Stomach (tissue), 9 donors: ENCODE measurements around the gene KDM2B. TPM values are rescaled to one million over a fixed set of nuclear protein-coding genes. Genes with fewer than 3 reads are reported as not detected.
A peak's percentile ranks its signal among the peaks of the same experiment; 100 is the strongest.

Experiments
- DNase-seq, 2 donors: peaks; one replicate each; pipeline versions ENCODE4 v3.0.0 to v3.0.0-alpha.2; 2013 to 2019
- H3K27ac ChIP-seq, 5 donors: fragments of 200-600 bp in 4 of 5; sonication (generic) in 4 of 5; one replicate each; pipeline ENCODE4 v1.5.1; 2013 to 2019; ENCODE audit warnings: mild to moderate bottlenecking in 1 of 5, moderate library complexity in 1 of 5
- H3K27me3 ChIP-seq, 3 donors: fragments of 200-600 bp; sonication (generic); one replicate each; pipeline ENCODE4 v1.5.1; 2017 to 2019; ENCODE audit warnings: mixed run types in 1 of 3
- H3K36me3 ChIP-seq, 4 donors: fragments of 200-600 bp; sonication (generic); 1 replicate in 3 of 4; 2 replicates in 1 of 4; pipeline ENCODE4 v1.5.1; 2016 to 2019
- H3K4me1 ChIP-seq, 4 donors: fragments of 200-600 bp; sonication (generic); one replicate each; pipeline ENCODE4 v1.5.1; 2016 to 2019
- H3K4me3 ChIP-seq, 4 donors: fragments of 200-600 bp; sonication (generic) in 3 of 4; one replicate each; pipeline ENCODE4 v1.5.1; 2016 to 2019; ENCODE audit warnings: mild to moderate bottlenecking in 1 of 4
- H3K9me3 ChIP-seq, 4 donors: fragments of 200-600 bp; sonication (generic); one replicate each; pipeline ENCODE4 v1.5.1; 2016 to 2019
- CTCF ChIP-seq, 7 experiments: fragments of 450-650 bp in 4 of 7; fragments of 200-600 bp in 3 of 7; sonication (generic) in 3 of 7; IDR thresholded peaks; one replicate each; pipeline ENCODE4 v1.5.1; 2016 to 2019; ENCODE audit warnings: antibody characterized with exemption in 7 of 7, control low read depth in 2 of 7, mild to moderate bottlenecking in 1 of 7
- EP300 ChIP-seq: sonication (generic); formaldehyde crosslinking; IDR thresholded peaks from one replicate; pipeline ENCODE4 v1.6.1; 2017; ENCODE audit warnings: antibody characterized with exemption
- POLR2A ChIP-seq, 4 donors: fragments of 450-650 bp; IDR thresholded peaks; one replicate each; pipeline ENCODE4 v1.6.1; 2016; ENCODE audit warnings: antibody characterized with exemption in 4 of 4, control low read depth in 2 of 4, mild to moderate bottlenecking in 1 of 4, moderate library complexity in 1 of 4
- POLR2AphosphoS5 ChIP-seq, 3 donors: sonication (generic); formaldehyde crosslinking; IDR thresholded peaks; one replicate each; pipeline ENCODE4 v1.6.1; 2016; ENCODE audit warnings: antibody characterized with exemption in 3 of 3
- WGBS, 5 donors: extraction: QIAGEN DNeasy Blood & Tissue Kit in 3 of 5; methylation state at CpG; one replicate each; pipeline versions ENCODE4 v1.1.5 to v1.1.7; 2013 to 2018; 5-methylcytosine and 5-hydroxymethylcytosine counted together
- intact Hi-C: fragments of 100-400 bp; cut with DNase I; formaldehyde crosslinking; loops from one replicate; pipeline ENCODE4 v1.15.1; 2023; ENCODE audit warnings: low total_unique reads
- polyA plus RNA-seq, 3 donors: library from polyadenylated mRNA; stranded (reverse); fragments of 200-250 nt; gene quantifications; one replicate each; pipeline ENCODE4 v1.2.3, GENCODE V29; 2013
- total RNA-seq, 5 donors: library from RNA; depleted of rRNA; stranded (reverse); fragments of >200 nt; gene quantifications; one replicate each; pipeline versions ENCODE4 v1.1.0 to v1.2.3, GENCODE V29; 2014 to 2016
- donor health status: healthy with polysubstance abuse.
- donor health status: Bipolar disorder and iron deficiency.
- donor health status: healthy.

The KDM2B gene
- total and polyA plus RNA-seq, 8 donors = 5.8 to 72.8 (median 11.7) TPM

DNA sequence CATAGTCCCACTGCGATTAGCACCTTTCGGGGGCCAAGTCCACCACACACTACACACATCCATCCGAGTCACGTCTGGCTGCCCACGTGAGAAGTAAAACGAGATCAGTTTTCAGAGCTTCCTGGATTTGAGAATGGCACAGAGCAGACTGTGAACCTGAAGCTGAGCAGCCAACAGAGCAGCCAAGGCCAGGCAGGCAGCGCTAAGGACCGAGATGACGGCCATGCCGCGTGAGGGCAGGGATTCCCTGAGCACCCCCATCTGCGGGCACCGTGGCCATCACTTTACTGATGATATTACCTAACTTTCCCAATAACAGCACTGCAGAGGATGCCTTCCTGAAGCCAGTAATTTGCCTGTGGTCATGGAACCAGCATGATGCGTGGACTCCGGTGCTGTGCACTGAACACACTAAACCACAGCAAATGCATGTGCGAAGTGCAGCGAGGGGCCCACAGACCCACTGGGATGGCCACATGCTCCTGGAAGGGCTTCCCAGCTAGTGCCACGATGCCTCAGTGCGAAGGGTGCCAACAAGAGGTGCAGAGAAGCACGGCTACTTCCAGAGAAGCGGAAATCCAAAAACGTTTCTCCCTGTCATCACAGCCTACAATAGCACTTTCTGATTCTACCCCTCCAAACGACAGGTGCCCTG lies 124.9 kb downstream of the KDM2B start:
- 86 to 94% (median 91%) methylated on average over 22 to 23 of the region's 23 CpGs for WGBS, 5 donors
- H3K4me1 ChIP-seq = peaks cover 0 to 36% (median 15%) of the 10 kb centered on the region in 4 donors
- H3K27ac ChIP-seq = no peak overlapping the region
- intact Hi-C loops = no loop called here
- H3K27me3 ChIP-seq = no peaks in the 10 kb centered on the region
- peaks cover 0 to 25% (median 19%) of the 10 kb centered on the region in 4 donors for H3K36me3 ChIP-seq
- TF ChIP-seq EP300 (no peak), POLR2A (IDR thresholded peaks at IDR 0.05) (no peak), CTCF (IDR thresholded peaks at IDR 0.05) (no peak), POLR2AphosphoS5 (IDR thresholded peaks at IDR 0.05) (no peak)
- no peak for DNase-seq
- no peak overlapping the region for H3K4me3 ChIP-seq
- H3K9me3 ChIP-seq = no peaks in the 10 kb centered on the region

GRCh38 chr12:121454921-121455320 lies 125.9 kb downstream of the KDM2B start:
- TF ChIP-seq POLR2AphosphoS5 (IDR thresholded peaks at IDR 0.05) (no peak), CTCF (IDR thresholded peaks at IDR 0.05) (no peak), POLR2A (IDR thresholded peaks at IDR 0.05) (no peak), EP300 (no peak)
- intact Hi-C loops = no loop called here
- Histone ChIP-seq H3K36me3 (peaks cover 0 to 29% (median 20%) of the 10 kb centered on the region in 4 donors), H3K9me3 (no peaks in the 10 kb centered on the region), H3K4me1 (peaks cover 0 to 37% (median 15%) of the 10 kb centered on the region in 4 donors), H3K4me3 (no peak overlapping the region), H3K27ac (no peak overlapping the region), H3K27me3 (no peaks in the 10 kb centered on the region)
- DNase-seq = no peak
- 91 to 97% (median 95%) methylated on average over 6 of the region's 6 CpGs for WGBS, 5 donors

- H3K27me3 ChIP-seq = no peaks in the 10 kb centered on the region
- H3K36me3 ChIP-seq = peaks cover 0 to 36% (median 20%) of the 10 kb centered on the region in 4 donors
- peaks cover 0 to 37% (median 17%) of the 10 kb centered on the region in 4 donors for H3K4me1 ChIP-seq
- no peak for DNase-seq
- TF ChIP-seq EP300 (no peak), POLR2A (IDR thresholded peaks at IDR 0.05) (no peak), CTCF (IDR thresholded peaks at IDR 0.05) (no peak), POLR2AphosphoS5 (IDR thresholded peaks at IDR 0.05) (no peak)
- no peak overlapping the region for H3K4me3 ChIP-seq
- WGBS, 5 donors = 84 to 92% (median 88%) methylated on average over 13 to 18 of the region's 18 CpGs
- H3K9me3 ChIP-seq = no peaks in the 10 kb centered on the region
- intact Hi-C loops = no loop called here
- H3K27ac ChIP-seq = no peak overlapping the region
Measured at GRCh38 chr12:121453629-121454028, 127.2 kb downstream of the KDM2B start.

DNA sequence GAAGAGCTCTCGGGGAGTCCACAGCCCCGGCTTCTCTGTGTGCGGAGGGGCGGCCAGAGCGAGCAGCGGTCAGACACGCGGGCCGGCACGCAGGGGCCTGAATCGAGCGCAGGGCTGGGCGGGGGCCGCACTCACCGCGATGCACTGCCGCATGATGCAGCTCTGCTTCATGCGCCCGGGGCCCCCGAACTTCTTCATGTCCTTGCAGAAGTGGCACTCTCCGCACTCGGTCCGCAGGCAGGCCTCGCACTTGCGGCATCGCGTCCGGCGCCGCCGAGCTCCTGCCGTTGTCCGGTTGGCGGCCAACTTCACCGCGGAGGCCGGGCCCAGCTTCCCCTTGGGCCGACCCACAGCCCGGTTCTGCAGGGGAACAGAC lies 127.8 kb downstream of the KDM2B start:
- Histone ChIP-seq H3K36me3 (peaks cover 0 to 38% (median 20%) of the 10 kb centered on the region in 4 donors), H3K4me3 (no peak overlapping the region), H3K9me3 (no peaks in the 10 kb centered on the region), H3K27ac (peak overlapping the region in 1 of 5 donors; percentile 62), H3K27me3 (no peaks in the 10 kb centered on the region), H3K4me1 (peaks cover 0 to 37% (median 17%) of the 10 kb centered on the region in 4 donors)
- 77 to 97% (median 94%) methylated on average over 11 to 39 of the region's 39 CpGs for WGBS, 5 donors
- no peak for DNase-seq
- TF ChIP-seq POLR2AphosphoS5 (IDR thresholded peaks at IDR 0.05) (no peak), POLR2A (IDR thresholded peaks at IDR 0.05) (no peak), CTCF (IDR thresholded peaks at IDR 0.05) (no peak), EP300 (no peak)
- intact Hi-C loops = no loop called here
